ENCODE measurements around the gene IDUA. TPM values are rescaled to one million over a fixed set of nuclear protein-coding genes. Genes with fewer than 3 reads are reported as not detected.
"Not testable (repeated sequence)": the region's sequence is repeated elsewhere in the genome, so short reads cannot be mapped to it uniquely, and the experiment has no call there.

IDUA gene
- total and polyA plus RNA-seq, 4 donors = 3.0 to 4.5 (median 3.8) TPM

GRCh38 chr4:998096-998691, 11.3 kb downstream of the IDUA start:
- Histone ChIP-seq H3K9me3 (ENCODE audit: control insufficient read depth in 4 of 4, low read length in 3 of 4) (no peaks in the 10 kb centered on the region), H3K4me1 (ENCODE audit: control insufficient read depth in 4 of 4, insufficient read depth in 4 of 4, low read length in 3 of 4) (peaks cover 3 to 28% (median 21%) of the 10 kb centered on the region in 4 donors), H3K4me3 (ENCODE audit: low read depth in 1 of 3, low read length in 3 of 3) (no peak overlapping the region), H3K9ac (ENCODE audit: low read depth in 1 of 2, low read length in 2 of 2) (no peak overlapping the region), H3K27me3 (ENCODE audit: control insufficient read depth in 4 of 4, insufficient read depth in 4 of 4, low read length in 3 of 4) (no peaks in the 10 kb centered on the region), H3K36me3 (ENCODE audit: control insufficient read depth in 4 of 4, insufficient read depth in 3 of 4, low read depth in 1 of 4, low read length in 3 of 4) (no peaks in the 10 kb centered on the region), H3K27ac (ENCODE audit: low read depth in 1 of 2, low read length in 2 of 2) (no peak overlapping the region)
- 62% methylated on average over 12 of the region's 12 CpGs for WGBS
- DNase-seq (ENCODE audit: low spot score) = no peak
- no peak for TF ChIP-seq HNF4G (IDR thresholded peaks at IDR 0.05)

GRCh38 chr4:999240-999863, 12.5 kb downstream of the IDUA start:
- H3K9me3 ChIP-seq (ENCODE audit: control insufficient read depth in 4 of 4, low read length in 3 of 4); H3K9ac ChIP-seq (ENCODE audit: low read depth in 1 of 2, low read length in 2 of 2); H3K27ac ChIP-seq (ENCODE audit: low read depth in 1 of 2, low read length in 2 of 2); H3K27me3 ChIP-seq (ENCODE audit: control insufficient read depth in 4 of 4, insufficient read depth in 4 of 4, low read length in 3 of 4); H3K4me3 ChIP-seq (ENCODE audit: low read depth in 1 of 3, low read length in 3 of 3); H3K36me3 ChIP-seq (ENCODE audit: control insufficient read depth in 4 of 4, insufficient read depth in 3 of 4, low read depth in 1 of 4, low read length in 3 of 4); DNase-seq (ENCODE audit: low spot score): not testable (repeated sequence)
- whole genome bisulfite sequencing = 78% methylated on average over 17 of the region's 21 CpGs
- peaks cover 3 to 26% (median 16%) of the 10 kb centered on the region in 4 donors for H3K4me1 ChIP-seq (ENCODE audit: control insufficient read depth in 4 of 4, insufficient read depth in 4 of 4, low read length in 3 of 4)

GRCh38 chr4:999882-1000425, 13.1 kb downstream of the IDUA start:
- Histone ChIP-seq H3K27me3 (ENCODE audit: control insufficient read depth in 4 of 4, insufficient read depth in 4 of 4, low read length in 3 of 4) (no peaks in the 10 kb centered on the region), H3K9me3 (ENCODE audit: control insufficient read depth in 4 of 4, low read length in 3 of 4) (no peaks in the 10 kb centered on the region), H3K4me3 (ENCODE audit: low read depth in 1 of 3, low read length in 3 of 3) (no peak overlapping the region), H3K36me3 (ENCODE audit: control insufficient read depth in 4 of 4, insufficient read depth in 3 of 4, low read depth in 1 of 4, low read length in 3 of 4) (no peaks in the 10 kb centered on the region), H3K4me1 (ENCODE audit: control insufficient read depth in 4 of 4, insufficient read depth in 4 of 4, low read length in 3 of 4) (peaks cover 3 to 26% (median 15%) of the 10 kb centered on the region in 4 donors), H3K9ac (ENCODE audit: low read depth in 1 of 2, low read length in 2 of 2) (no peak overlapping the region), H3K27ac (ENCODE audit: low read depth in 1 of 2, low read length in 2 of 2) (no peak overlapping the region)
- WGBS = 81% methylated on average over 18 of the region's 18 CpGs
- DNase-seq (ENCODE audit: low spot score) = no peak
- no peak for TF ChIP-seq RXRA (IDR thresholded peaks at IDR 0.05)
- TF ChIP-seq CTCF (IDR thresholded peaks at IDR 0.05; ENCODE audit: low read depth, low read length, missing input control) = no peak
- TF ChIP-seq HNF4G (IDR thresholded peaks at IDR 0.05) = no peak
- no peak for TF ChIP-seq HNF4A (conservative IDR thresholded peaks at IDR 0.05)
- TF ChIP-seq ZBTB33 (IDR thresholded peaks at IDR 0.05) = no peak
- TF ChIP-seq TAF1 (conservative IDR thresholded peaks at IDR 0.05) = no peak
- no peak for TF ChIP-seq JUND (IDR thresholded peaks at IDR 0.05)
- no peak for TF ChIP-seq GABPA (IDR thresholded peaks at IDR 0.05 in 1 of 2, conservative IDR thresholded peaks at IDR 0.05 in 1 of 2)
- TF ChIP-seq NR2F2 (IDR thresholded peaks at IDR 0.05) = no peak
- TF ChIP-seq SP1 (IDR thresholded peaks at IDR 0.05) = no peak

Data from liver (tissue), 9 donors.